OCI-LY7 (cell line): ENCODE data around the gene THAP7.

Experiments
- CTCF ChIP-seq: fragments of 200-600 bp; sonication (generic); conservative IDR thresholded peaks from 2 replicates; pipeline ENCODE4 v1.5.1; 2014; ENCODE audit warnings: mild to moderate bottlenecking, antibody characterized with exemption, low read length, moderate library complexity, mixed read lengths
- EZH2phosphoT487 ChIP-seq: fragments of 200-600 bp; sonication (generic); IDR thresholded peaks from 2 replicates; pipeline ENCODE4 v1.6.1; 2018; ENCODE audit warnings: low read depth, borderline replicate concordance, mild to moderate bottlenecking, mixed run types, antibody characterized with exemption, low read length, moderate library complexity, mixed read lengths

DNA sequence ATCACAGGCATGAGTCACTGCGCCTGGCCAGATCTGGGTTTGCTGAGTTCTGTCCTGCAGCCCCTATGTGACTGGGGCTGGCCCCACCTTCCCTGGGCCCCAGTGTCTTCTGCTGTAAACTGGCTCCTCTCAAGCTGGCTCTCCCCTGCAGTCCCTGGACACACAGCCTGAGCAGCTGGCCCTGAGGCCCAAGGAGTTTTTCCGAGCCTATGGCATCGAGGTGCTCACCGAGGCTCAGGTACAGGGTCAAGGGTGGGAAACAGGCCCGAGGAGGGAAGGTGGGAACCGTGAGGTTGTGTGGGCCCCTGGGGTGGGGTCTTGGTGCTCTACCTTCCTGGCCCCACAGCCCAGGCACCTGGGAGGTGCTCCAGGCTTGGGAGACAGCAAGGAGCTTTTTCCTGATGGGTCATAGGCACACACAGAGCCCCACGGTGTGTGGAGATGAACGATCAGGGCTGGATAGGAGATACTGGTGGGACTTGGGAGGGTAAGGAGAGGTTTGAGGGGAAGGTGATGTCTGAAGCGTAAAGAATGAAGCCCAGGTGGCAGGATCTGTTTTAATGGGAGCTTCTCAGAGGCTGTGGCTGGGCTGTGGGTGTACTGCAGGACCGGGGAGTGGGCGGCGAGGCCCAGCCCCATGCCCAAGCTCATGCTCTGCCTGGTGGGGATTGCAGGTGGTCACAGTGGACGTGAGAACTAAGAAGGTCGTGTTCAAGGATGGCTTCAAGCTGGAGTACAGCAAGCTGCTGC lies 26.2 kb downstream of the THAP7 start:
- no peak for TF ChIP-seq CTCF
- no peak for TF ChIP-seq EZH2phosphoT487
